ENCODE results near the gene DCLRE1B.

Gene DCLRE1B

GRCh38 chr1:113881661-113882060 is 23.5 kb upstream of the DCLRE1B start:
- Histone ChIP-seq H3K27ac (ENCODE audit: extremely low read depth, low read depth, low read length) (no peak overlapping the region), H3K36me3 (ENCODE audit: control insufficient read depth in 2 of 2, insufficient read depth in 1 of 2, low read length in 2 of 2) (no peaks in the 10 kb centered on the region), H3K4me1 (ENCODE audit: control insufficient read depth, insufficient read depth, low read length) (no peaks in the 10 kb centered on the region), H3K9me3 (ENCODE audit: control insufficient read depth, insufficient read depth, low read depth, low read length) (no peaks in the 10 kb centered on the region), H3K4me3 (ENCODE audit: low read depth, low read length) (no peak overlapping the region)
- CTCF ChIA-PET, result no interaction called here
- POLR2A ChIA-PET, result no interaction called here
- TF ChIP-seq MEIS1 (CRISPR knock-in tag; IDR thresholded peaks at IDR 0.05; ENCODE audit: borderline replicate concordance), result no peak
- TF ChIP-seq ZFP69B (tag by site-specific recombination; IDR thresholded peaks at IDR 0.05), result no peak
- no peak for TF ChIP-seq GLIS2 (tag by site-specific recombination; IDR thresholded peaks at IDR 0.05)
- TF ChIP-seq ZNF155 (tag by site-specific recombination; IDR thresholded peaks at IDR 0.05), result no peak
- TF ChIP-seq ZNF610 (tag by site-specific recombination; IDR thresholded peaks at IDR 0.05; ENCODE audit: borderline replicate concordance), result no peak
- no peak for TF ChIP-seq CTCF (tag by site-specific recombination; IDR thresholded peaks at IDR 0.05)
- TF ChIP-seq ZBTB10 (tag by site-specific recombination; IDR thresholded peaks at IDR 0.05), result no peak
- TF ChIP-seq ZNF473 (tag by site-specific recombination; IDR thresholded peaks at IDR 0.05), result no peak
- no peak for TF ChIP-seq HOXD13 (CRISPR knock-in tag; IDR thresholded peaks at IDR 0.05; ENCODE audit: borderline replicate concordance)
- TF ChIP-seq ZNF623 (tag by site-specific recombination; IDR thresholded peaks at IDR 0.05), result no peak
- TF ChIP-seq HOXC10 (CRISPR knock-in tag; IDR thresholded peaks at IDR 0.05), result no peak
- TF ChIP-seq TCF7L2 (IDR thresholded peaks at IDR 0.05; ENCODE audit: borderline replicate concordance, low read depth, low read length), result no peak
- TF ChIP-seq ZNF792 (tag by site-specific recombination; IDR thresholded peaks at IDR 0.05), result no peak
- TF ChIP-seq ZBTB8A (tag by site-specific recombination; IDR thresholded peaks at IDR 0.05), result no peak
- TF ChIP-seq PBX3 (CRISPR knock-in tag; IDR thresholded peaks at IDR 0.05), result no peak
- no peak for TF ChIP-seq ELK4 (IDR thresholded peaks at IDR 0.05; ENCODE audit: borderline replicate concordance, low read depth, low read length)
- TF ChIP-seq ZNF280D (tag by site-specific recombination; IDR thresholded peaks at IDR 0.05), result no peak
- TF ChIP-seq ZEB2 (tag by site-specific recombination; IDR thresholded peaks at IDR 0.05), result no peak
- TF ChIP-seq ZNF513 (tag by site-specific recombination; IDR thresholded peaks at IDR 0.05), result no peak
- no peak for TF ChIP-seq ZNF626 (tag by site-specific recombination; IDR thresholded peaks at IDR 0.05)

All from HEK293 (cell line).